Muscle of leg (tissue), 11 donors: ENCODE results near the gene KHNYN. TPM values are rescaled to one million over a fixed set of nuclear protein-coding genes. Genes with fewer than 3 reads are reported as not detected.
A peak's percentile ranks its signal among the peaks of the same experiment; 100 is the strongest.
"Not testable (repeated sequence)": the region's sequence is repeated elsewhere in the genome, so short reads cannot be mapped to it uniquely, and the experiment has no call there.

Source experiments
- DNase-seq: peaks from one replicate; pipeline ENCODE4 v3.0.0; 2013
- H3K27ac ChIP-seq: one replicate; pipeline ENCODE4 v1.5.1; 2013; ENCODE audit warnings: mild to moderate bottlenecking, low read length, control low read depth
- H3K27me3 ChIP-seq: one replicate; pipeline ENCODE4 v1.6.1; 2013; ENCODE audit warnings: low read length; ENCODE audit not compliant: control insufficient read depth, insufficient read depth
- H3K36me3 ChIP-seq: one replicate; pipeline ENCODE4 v1.6.1; 2013; ENCODE audit warnings: low read length; ENCODE audit not compliant: control insufficient read depth, insufficient read depth
- H3K4me1 ChIP-seq: one replicate; pipeline ENCODE4 v1.6.1; 2013; ENCODE audit warnings: low read length; ENCODE audit not compliant: control insufficient read depth, insufficient read depth
- H3K4me3 ChIP-seq: one replicate; pipeline ENCODE4 v1.5.1; 2013; ENCODE audit warnings: low read length, control low read depth
- H3K9me3 ChIP-seq: replicated peaks from 2 replicates; pipeline ENCODE4 v1.6.1; 2013; ENCODE audit warnings: low read depth, low read length; ENCODE audit not compliant: control insufficient read depth
- WGBS: methylation state at CpG from one replicate; pipeline ENCODE4 v1.1.5; 2013; ENCODE audit warnings: missing lambda C conversion rate; ENCODE audit not compliant: insufficient coverage; 5-methylcytosine and 5-hydroxymethylcytosine counted together
- polyA plus RNA-seq, 8 donors: library from polyadenylated mRNA; unstranded; fragments of 120-200 nt; gene quantifications; one replicate each; pipeline versions ENCODE4 v1.2.1 to v1.2.3, GENCODE V29; 2013; ENCODE audit warnings: inconsistent platforms in 1 of 8, low replicate concordance in 1 of 8; ENCODE audit not compliant: insufficient read length in 8 of 8, insufficient read depth in 1 of 8
- total RNA-seq: library from RNA; stranded (reverse); fragments of 120-200 nt; gene quantifications from one replicate; pipeline ENCODE4 v1.2.4, GENCODE V29; 2013

KHNYN gene
- total and polyA plus RNA-seq, 9 donors, result 28.3 to 40.8 (median 35.6) TPM

DNA sequence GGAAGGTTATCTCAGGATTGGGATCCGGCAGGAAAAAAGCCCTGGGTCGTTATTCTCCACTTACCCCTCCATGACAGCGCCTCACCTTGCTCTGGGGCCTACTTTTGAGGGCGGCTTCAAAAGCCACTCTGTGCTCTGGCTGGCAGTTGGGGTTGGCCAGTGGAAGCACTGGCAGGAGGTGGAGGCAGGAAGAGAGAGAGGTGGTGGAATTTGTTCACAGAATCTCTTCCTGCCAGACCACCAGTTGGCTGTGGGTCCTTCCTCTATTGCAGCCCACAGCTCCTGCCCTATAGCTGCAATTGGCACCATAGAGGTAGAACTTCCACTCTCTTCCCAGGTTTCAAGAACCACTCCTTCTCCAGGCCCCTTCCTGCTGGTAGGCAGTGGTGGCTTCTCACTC is 45.5 kb downstream of the KHNYN start:
- no peaks in the 10 kb centered on the region for H3K27me3 ChIP-seq
- no peak for DNase-seq
- H3K9me3 ChIP-seq, result no peaks in the 10 kb centered on the region
- 80% methylated on average over 1 of the region's 4 CpGs for WGBS
- H3K4me1 ChIP-seq, result no peaks in the 10 kb centered on the region
- no peak overlapping the region for H3K4me3 ChIP-seq
- H3K27ac ChIP-seq, result no peak overlapping the region
- no peaks in the 10 kb centered on the region for H3K36me3 ChIP-seq

DNA sequence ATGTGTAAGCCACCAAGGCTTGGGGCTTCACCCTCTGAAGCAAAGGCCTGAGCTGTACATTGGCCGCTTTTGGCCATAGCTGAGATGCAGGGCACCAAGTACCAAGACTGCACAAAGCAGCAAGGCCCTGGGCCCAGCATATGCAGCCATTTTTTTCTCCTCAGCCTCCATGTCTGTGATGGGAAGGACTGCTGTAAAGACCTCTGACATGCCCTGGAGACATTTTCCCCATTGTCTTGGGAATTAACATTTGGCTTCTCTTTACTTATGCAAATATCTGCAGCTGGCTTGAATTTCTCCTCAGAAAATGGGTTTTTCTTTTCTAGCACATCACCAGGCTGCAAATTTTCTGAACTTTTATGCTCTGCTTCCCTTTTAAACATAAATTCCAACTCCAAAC is 50.2 kb downstream of the KHNYN start:
- WGBS, result 0% methylated on average over 1 of the region's 1 CpG
- not testable (repeated sequence) for H3K4me1 ChIP-seq, H3K36me3 ChIP-seq, H3K27ac ChIP-seq, H3K4me3 ChIP-seq, DNase-seq, H3K27me3 ChIP-seq, H3K9me3 ChIP-seq

DNA sequence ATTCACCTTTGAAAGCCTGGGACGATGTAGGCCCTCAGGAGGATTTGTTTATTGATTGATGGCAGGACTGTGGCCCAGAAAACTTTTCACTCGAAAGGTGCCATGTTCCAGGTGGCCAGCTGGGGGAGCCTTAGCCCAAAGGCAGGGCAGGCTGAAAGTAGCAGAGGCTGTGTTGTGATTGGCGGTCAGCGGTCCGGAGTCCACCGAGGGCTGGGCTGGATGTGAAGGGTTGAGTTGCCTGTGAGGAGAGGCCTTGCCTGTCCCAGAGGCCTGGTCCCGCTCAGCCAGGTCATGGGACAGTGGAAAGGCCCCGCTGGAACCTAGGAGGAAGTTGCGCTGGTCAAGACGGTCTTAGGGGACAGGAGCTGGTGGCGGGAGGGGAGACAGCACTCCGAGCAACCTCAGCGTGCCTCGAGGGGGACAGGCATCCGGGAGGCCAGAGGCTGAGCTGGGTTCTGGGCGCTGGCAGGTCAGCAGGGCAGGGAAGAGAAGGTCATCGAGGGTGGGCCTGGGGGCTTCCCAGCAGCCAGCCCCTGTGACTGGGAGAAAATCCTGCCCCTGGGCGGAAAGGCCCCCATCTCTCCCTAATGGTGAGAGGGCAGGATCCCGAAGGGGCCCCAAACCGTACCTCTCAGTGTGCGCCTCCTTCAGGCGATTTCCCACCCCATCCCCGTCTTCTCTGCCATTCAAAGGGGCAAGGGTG is 52.0 kb downstream of the KHNYN start:
- no peak overlapping the region for H3K4me3 ChIP-seq
- no peaks in the 10 kb centered on the region for H3K27me3 ChIP-seq
- H3K36me3 ChIP-seq, result no peaks in the 10 kb centered on the region
- 33% methylated on average over 18 of the region's 23 CpGs for WGBS
- H3K4me1 ChIP-seq, result no peaks in the 10 kb centered on the region
- no peak overlapping the region for H3K27ac ChIP-seq
- peak; percentile 4 for DNase-seq
- H3K9me3 ChIP-seq, result no peaks in the 10 kb centered on the region

DNA sequence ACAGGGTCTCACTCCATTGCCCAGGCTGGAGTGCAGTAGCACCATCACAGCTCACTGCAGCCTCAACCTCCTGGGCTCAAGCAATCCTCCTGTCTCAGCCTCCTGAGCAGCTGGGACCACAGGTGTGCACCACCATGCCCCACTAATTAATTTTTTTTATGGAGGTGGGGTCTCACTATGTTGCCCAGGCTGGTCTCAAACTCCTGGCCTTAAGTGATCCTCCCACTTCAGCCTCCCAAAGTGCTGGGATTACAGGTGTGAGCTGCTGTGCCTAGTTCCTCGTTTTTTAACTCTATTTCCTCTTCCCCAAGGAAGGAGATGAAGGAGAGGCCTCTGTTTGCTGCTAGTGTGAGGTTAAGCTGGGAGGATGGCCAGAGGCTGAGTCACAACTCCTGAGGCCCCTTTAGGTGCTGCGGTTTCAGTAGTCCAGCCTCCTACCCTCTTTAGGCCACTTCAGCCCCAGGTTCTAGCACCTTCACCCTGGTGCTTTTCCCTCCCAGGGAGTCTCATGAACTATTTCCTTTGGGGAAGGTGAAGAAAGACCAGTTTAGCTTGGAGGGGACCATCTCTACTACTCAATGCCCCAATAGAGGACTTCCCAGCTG is 53.0 kb downstream of the KHNYN start:
- not testable (repeated sequence) for DNase-seq, H3K27me3 ChIP-seq, H3K4me1 ChIP-seq, H3K36me3 ChIP-seq, H3K9me3 ChIP-seq, H3K27ac ChIP-seq, H3K4me3 ChIP-seq
- WGBS, result no CpG with 5 or more reads among the region's 2 CpGs

DNA sequence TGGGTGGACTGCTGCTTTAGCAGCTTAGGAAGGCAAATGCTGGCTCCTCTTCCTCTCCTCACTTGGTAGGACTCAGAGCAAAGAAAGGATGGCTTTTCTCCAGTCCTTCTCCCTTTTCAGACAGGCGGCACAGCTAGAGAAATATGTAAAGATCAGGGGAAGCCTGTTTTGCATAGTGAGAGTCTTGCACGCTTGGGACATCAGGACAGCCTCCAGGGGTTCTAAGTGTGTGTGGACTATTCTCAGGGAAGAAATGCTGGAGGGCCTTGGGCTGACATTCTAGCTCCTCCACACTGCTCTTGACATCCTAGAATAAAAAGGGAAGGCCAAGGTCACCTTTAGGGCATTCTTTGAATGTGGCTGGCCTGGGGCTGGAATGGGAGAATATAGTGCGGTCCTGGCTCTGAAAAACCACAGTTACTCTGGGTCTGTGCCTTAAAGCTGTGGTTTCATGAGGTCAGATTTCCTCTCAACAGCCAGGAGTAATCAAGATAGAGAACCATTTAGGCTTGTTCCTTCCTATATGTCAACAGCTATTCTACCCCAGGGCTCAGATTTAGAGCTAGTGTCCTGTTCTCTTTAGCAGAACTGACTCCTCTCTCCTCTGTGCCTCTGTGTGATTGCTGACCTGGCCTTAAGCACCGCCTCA is 54.0 kb downstream of the KHNYN start:
- no peak overlapping the region for H3K4me3 ChIP-seq

More for the DNA sequence above, 54.0 kb downstream of the KHNYN start:
- 57% methylated on average over 1 of the region's 4 CpGs for WGBS
- DNase-seq, result peak; percentile 7
- Histone ChIP-seq H3K36me3 (no peaks in the 10 kb centered on the region), H3K27ac (no peak overlapping the region), H3K27me3 (no peaks in the 10 kb centered on the region), H3K9me3 (no peaks in the 10 kb centered on the region), H3K4me1 (no peaks in the 10 kb centered on the region)

Other genes starting within 250 kb of the KHNYN start
- gene IPO4, start 241.1 kb upstream of the KHNYN start, total RNA-seq, result 19.9 TPM
- 10 to 100 TPM; 25.0 to 37.5 (median 29.8) TPM for gene IPO4, start 241.1 kb upstream of the KHNYN start, polyA plus RNA-seq
- 29.6 TPM for gene TM9SF1, start 234.5 kb upstream of the KHNYN start, total RNA-seq
- gene TM9SF1, start 234.5 kb upstream of the KHNYN start, polyA plus RNA-seq, result 10 to 100 TPM; 14.7 to 22.2 (median 20.1) TPM
- not detected for gene TSSK4, start 224.3 kb upstream of the KHNYN start, total RNA-seq
- gene TSSK4, start 224.3 kb upstream of the KHNYN start, polyA plus RNA-seq, result 1 to 10 TPM; 1.6 to 5.5 (median 3.8) TPM
- 29.8 TPM for gene CHMP4A, start 216.5 kb upstream of the KHNYN start, total RNA-seq
- 10 to 100 TPM; 31.2 to 45.1 (median 41.8) TPM for gene CHMP4A, start 216.5 kb upstream of the KHNYN start, polyA plus RNA-seq
- gene MDP1, start 213.9 kb upstream of the KHNYN start, total RNA-seq, result 24.9 TPM
- 10 to 100 TPM in 1 of 8 donors, 1 to 10 TPM in 7; 7.4 to 11.6 (median 8.5) TPM for gene MDP1, start 213.9 kb upstream of the KHNYN start, polyA plus RNA-seq
- gene NEDD8, start 197.6 kb upstream of the KHNYN start, total RNA-seq, result 245 TPM
- 100 to 1,000 TPM; 180 to 243 (median 216) TPM for gene NEDD8, start 197.6 kb upstream of the KHNYN start, polyA plus RNA-seq
- 44.6 TPM for gene GMPR2, start 197.0 kb upstream of the KHNYN start, total RNA-seq
- gene GMPR2, start 197.0 kb upstream of the KHNYN start, polyA plus RNA-seq, result 10 to 100 TPM; 41.9 to 59.7 (median 48.9) TPM
- 35.5 TPM for gene TINF2, start 187.3 kb upstream of the KHNYN start, total RNA-seq
- 10 to 100 TPM; 37.9 to 44.3 (median 40.9) TPM for gene TINF2, start 187.3 kb upstream of the KHNYN start, polyA plus RNA-seq
- 0.71 TPM for gene TGM1, start 166.8 kb upstream of the KHNYN start, total RNA-seq
- gene TGM1, start 166.8 kb upstream of the KHNYN start, polyA plus RNA-seq, result 1 to 10 TPM in 6 of 8 donors, under 1 TPM in 2; 0.84 to 3.0 (median 1.2) TPM
- gene RABGGTA, start 158.4 kb upstream of the KHNYN start, total RNA-seq, result 8.5 TPM
- gene RABGGTA, start 158.4 kb upstream of the KHNYN start, polyA plus RNA-seq, result 10 to 100 TPM; 12.4 to 21.5 (median 14.5) TPM
- 6.9 TPM for gene DHRS1, start 130.2 kb upstream of the KHNYN start, total RNA-seq
- gene DHRS1, start 130.2 kb upstream of the KHNYN start, polyA plus RNA-seq, result 10 to 100 TPM; 14.5 to 24.5 (median 17.7) TPM
- 15.7 TPM for gene NOP9, start 130.1 kb upstream of the KHNYN start, total RNA-seq
- gene NOP9, start 130.1 kb upstream of the KHNYN start, polyA plus RNA-seq, result 10 to 100 TPM; 18.1 to 23.9 (median 20.3) TPM
- 13.4 TPM for gene CIDEB, start 122.0 kb upstream of the KHNYN start, total RNA-seq
- 10 to 100 TPM in 7 of 8 donors, 1 to 10 TPM in 1; 8.9 to 21.1 (median 15.3) TPM for gene CIDEB, start 122.0 kb upstream of the KHNYN start, polyA plus RNA-seq
- 1.9 TPM for gene LTB4R2, start 119.8 kb upstream of the KHNYN start, total RNA-seq
- 1 to 10 TPM; 1.1 to 4.4 (median 2.8) TPM for gene LTB4R2, start 119.8 kb upstream of the KHNYN start, polyA plus RNA-seq
- 2.5 TPM for gene LTB4R, start 118.5 kb upstream of the KHNYN start, total RNA-seq
- gene LTB4R, start 118.5 kb upstream of the KHNYN start, polyA plus RNA-seq, result 1 to 10 TPM; 2.1 to 5.9 (median 3.5) TPM
- 7.0 TPM for gene ADCY4, start 94.9 kb upstream of the KHNYN start, total RNA-seq
- gene ADCY4, start 94.9 kb upstream of the KHNYN start, polyA plus RNA-seq, result 10 to 100 TPM in 6 of 8 donors, 1 to 10 TPM in 2; 9.4 to 18.7 (median 13.9) TPM
- gene RIPK3, start 90.0 kb upstream of the KHNYN start, total RNA-seq, result 2.0 TPM
- gene RIPK3, start 90.0 kb upstream of the KHNYN start, polyA plus RNA-seq, result 1 to 10 TPM; 1.1 to 3.6 (median 1.3) TPM
- gene NFATC4, start 61.8 kb upstream of the KHNYN start, total RNA-seq, result 54.5 TPM
- gene NFATC4, start 61.8 kb upstream of the KHNYN start, polyA plus RNA-seq, result 10 to 100 TPM; 35.2 to 71.1 (median 50.8) TPM
- 16.5 TPM for gene NYNRIN, start 31.0 kb upstream of the KHNYN start, total RNA-seq
- 10 to 100 TPM; 18.5 to 45.3 (median 30.3) TPM for gene NYNRIN, start 31.0 kb upstream of the KHNYN start, polyA plus RNA-seq
- gene CBLN3, start 286 bp upstream of the KHNYN start, total RNA-seq, result 1.2 TPM
- gene CBLN3, start 286 bp upstream of the KHNYN start, polyA plus RNA-seq, result 1 to 10 TPM; 1.4 to 2.4 (median 1.7) TPM
- 18.8 TPM for gene SDR39U1, start 12.8 kb downstream of the KHNYN start, total RNA-seq
- 10 to 100 TPM; 40.6 to 65.3 (median 53.8) TPM for gene SDR39U1, start 12.8 kb downstream of the KHNYN start, polyA plus RNA-seq
- gene CMA1, start 78.3 kb downstream of the KHNYN start, total RNA-seq, result 0.13 TPM
- under 1 TPM in 1 of 8 donors, not detected in 7; 0.11 TPM for gene CMA1, start 78.3 kb downstream of the KHNYN start, polyA plus RNA-seq
- gene CTSG, start 146.3 kb downstream of the KHNYN start, total RNA-seq, result 1.5 TPM
- gene CTSG, start 146.3 kb downstream of the KHNYN start, polyA plus RNA-seq, result 1 to 10 TPM in 7 of 8 donors, under 1 TPM in 1; 0.75 to 5.8 (median 2.1) TPM
- gene GZMH, start 179.7 kb downstream of the KHNYN start, total RNA-seq, result 0.40 TPM
- under 1 TPM in 4 of 8 donors, not detected in 4; 0.14 to 0.71 (median 0.30) TPM for gene GZMH, start 179.7 kb downstream of the KHNYN start, polyA plus RNA-seq
- 0.22 TPM for gene GZMB, start 204.2 kb downstream of the KHNYN start, total RNA-seq
- under 1 TPM; 0.27 to 0.82 (median 0.38) TPM for gene GZMB, start 204.2 kb downstream of the KHNYN start, polyA plus RNA-seq